HG02610 (cell line): ENCODE measurements around the gene IL23A.
"Not testable (repeated sequence)": the region's sequence is repeated elsewhere in the genome, so short reads cannot be mapped to it uniquely, and the experiment has no call there.

Source experiments
- ATAC-seq: cut with Tn5 transposase; IDR thresholded peaks from one replicate; pipeline ENCODE4 v1.9.1; 2021; ENCODE audit warnings: mild to moderate bottlenecking, moderate library complexity; ENCODE audit not compliant: unreplicated experiment

Gene IL23A

GRCh38 chr12:56324206-56324605 is 14.5 kb upstream of the IL23A start:
- ATAC-seq = no peak

- ATAC-seq = no peak
Observed at GRCh38 chr12:56326126-56326525, 12.6 kb upstream of the IL23A start.

GRCh38 chr12:56326533-56326932 is 12.2 kb upstream of the IL23A start:
- ATAC-seq = no peak

- ATAC-seq = no peak
Observed at GRCh38 chr12:56330936-56331490, 7.7 kb upstream of the IL23A start.

GRCh38 chr12:56332512-56333196 is 6.0 kb upstream of the IL23A start:
- no peak for ATAC-seq

- ATAC-seq = no peak
Observed at GRCh38 chr12:56333197-56333678, 5.4 kb upstream of the IL23A start.

GRCh38 chr12:56333679-56334489 is 4.8 kb upstream of the IL23A start, which contains the start of gene PAN2:
Gene PAN2, minus strand, starts transcription at chr12:56334000. Its CDS starts 906 bp downstream, at chr12:56333094.
- ATAC-seq = peak; percentile 89

- no peak for ATAC-seq
Observed at GRCh38 chr12:56334490-56334793, 4.2 kb upstream of the IL23A start.

GRCh38 chr12:56335527-56335926 is 3.2 kb upstream of the IL23A start:
- not testable (repeated sequence) for ATAC-seq

- ATAC-seq = no peak
Observed at GRCh38 chr12:56336361-56337167, 2.1 kb upstream of the IL23A start.

- no peak for ATAC-seq
Observed at GRCh38 chr12:56337753-56338251, 882 bp upstream of the IL23A start.

GRCh38 chr12:56339158-56339422 is 406 bp downstream of the IL23A start:
- no peak for ATAC-seq

- ATAC-seq = no peak
Observed at GRCh38 chr12:56341616-56342015, 2.9 kb downstream of the IL23A start.

- not testable (repeated sequence) for ATAC-seq
Observed at GRCh38 chr12:56342290-56342689, 3.6 kb downstream of the IL23A start.

GRCh38 chr12:56346675-56347074 is 8.0 kb downstream of the IL23A start:
- no peak for ATAC-seq

- ATAC-seq = not testable (repeated sequence)
Observed at GRCh38 chr12:56347255-56347654, 8.6 kb downstream of the IL23A start.

- no peak for ATAC-seq
Observed at GRCh38 chr12:56348776-56349175, 10.1 kb downstream of the IL23A start.

GRCh38 chr12:56350662-56351061 is 12.0 kb downstream of the IL23A start:
- ATAC-seq = no peak

GRCh38 chr12:56351325-56351724 is 12.6 kb downstream of the IL23A start:
- no peak for ATAC-seq

GRCh38 chr12:56358836-56359532 is 20.3 kb downstream of the IL23A start:
- no peak for ATAC-seq
